GM18517 (cell line): ENCODE results near the gene DBH.

Experiments
- ATAC-seq: cut with Tn5 transposase; IDR thresholded peaks from one replicate; pipeline ENCODE4 v1.9.1; 2021; ENCODE audit warnings: mild to moderate bottlenecking, moderate library complexity; ENCODE audit not compliant: unreplicated experiment

Gene DBH

GRCh38 chr9:133635533-133636531 is at the start of gene DBH:
Gene DBH, plus strand, starts transcription at chr9:133636363. Its CDS starts 9 bp downstream, at chr9:133636372.
- no peak for ATAC-seq

GRCh38 chr9:133587051-133587450 is 49.1 kb upstream of the DBH start:
- ATAC-seq, result no peak

- no peak for ATAC-seq
These were observed 48.7 kb upstream of the DBH start for GRCh38 chr9:133587466-133587865.

- no peak for ATAC-seq
These were observed 46.5 kb upstream of the DBH start for GRCh38 chr9:133589454-133590227.

- no peak for ATAC-seq
These were observed 45.8 kb upstream of the DBH start for GRCh38 chr9:133590231-133590855.

GRCh38 chr9:133591116-133591910 is 44.9 kb upstream of the DBH start:
- no peak for ATAC-seq

- ATAC-seq, result no peak
These were observed 44.2 kb upstream of the DBH start for GRCh38 chr9:133591985-133592384.

GRCh38 chr9:133592731-133593409 is 43.3 kb upstream of the DBH start:
- no peak for ATAC-seq

GRCh38 chr9:133593587-133594253 is 42.4 kb upstream of the DBH start:
- ATAC-seq, result no peak

- no peak for ATAC-seq
These were observed 41.9 kb upstream of the DBH start for GRCh38 chr9:133594310-133594709.

- no peak for ATAC-seq
These were observed 40.3 kb upstream of the DBH start for GRCh38 chr9:133595910-133596309.

GRCh38 chr9:133597316-133597957 is 38.7 kb upstream of the DBH start:
- ATAC-seq, result no peak

GRCh38 chr9:133598978-133599377 is 37.2 kb upstream of the DBH start:
- no peak for ATAC-seq

GRCh38 chr9:133599470-133600173 is 36.5 kb upstream of the DBH start:
- no peak for ATAC-seq

GRCh38 chr9:133600739-133601138 is 35.4 kb upstream of the DBH start:
- no peak for ATAC-seq

- no peak for ATAC-seq
These were observed 34.4 kb upstream of the DBH start for GRCh38 chr9:133601746-133602145.

GRCh38 chr9:133602277-133602676 is 33.9 kb upstream of the DBH start:
- no peak for ATAC-seq
